GM18909 (cell line): ENCODE data around the gene PLCB1.
A peak's percentile ranks its signal among the peaks of the same experiment; 100 is the strongest.

ENCODE experiments used
- ATAC-seq: cut with Tn5 transposase; IDR thresholded peaks from one replicate; pipeline ENCODE4 v1.9.1; 2021; ENCODE audit warnings: mild to moderate bottlenecking; ENCODE audit not compliant: unreplicated experiment, poor library complexity

Gene PLCB1

GRCh38 chr20:8722277-8722928 lies 590.3 kb downstream of the PLCB1 start:
- ATAC-seq: peak; percentile 65

GRCh38 chr20:8723296-8723695 lies 591.2 kb downstream of the PLCB1 start:
- ATAC-seq: no peak

GRCh38 chr20:8724884-8725283 lies 592.8 kb downstream of the PLCB1 start:
- ATAC-seq: no peak

GRCh38 chr20:8726460-8726859 lies 594.4 kb downstream of the PLCB1 start:
- no peak for ATAC-seq

- ATAC-seq: no peak
Measured at GRCh38 chr20:8735014-8735413, 602.9 kb downstream of the PLCB1 start.

- no peak for ATAC-seq
Measured at GRCh38 chr20:8735674-8736073, 603.6 kb downstream of the PLCB1 start.

GRCh38 chr20:8740265-8740664 lies 608.2 kb downstream of the PLCB1 start:
- ATAC-seq: peak; percentile 89

GRCh38 chr20:8744228-8744844 lies 612.3 kb downstream of the PLCB1 start:
- no peak for ATAC-seq

- ATAC-seq: no peak
Measured at GRCh38 chr20:8749101-8749500, 617.0 kb downstream of the PLCB1 start.

GRCh38 chr20:8749986-8750385 lies 617.9 kb downstream of the PLCB1 start:
- ATAC-seq: no peak

GRCh38 chr20:8755340-8756118 lies 623.5 kb downstream of the PLCB1 start:
- ATAC-seq: no peak

- ATAC-seq: no peak
Measured at GRCh38 chr20:8756410-8756809, 624.3 kb downstream of the PLCB1 start.

GRCh38 chr20:8757146-8757545 lies 625.1 kb downstream of the PLCB1 start:
- peak; percentile 57 for ATAC-seq

GRCh38 chr20:8764344-8764962 lies 632.4 kb downstream of the PLCB1 start:
- ATAC-seq: no peak

- ATAC-seq: no peak
Measured at GRCh38 chr20:8766868-8767390, 634.9 kb downstream of the PLCB1 start.

- ATAC-seq: no peak
Measured at GRCh38 chr20:8774412-8774811, 642.3 kb downstream of the PLCB1 start.

- no peak for ATAC-seq
Measured at GRCh38 chr20:8777911-8778310, 645.8 kb downstream of the PLCB1 start.

- no peak for ATAC-seq
Measured at GRCh38 chr20:8778387-8778786, 646.3 kb downstream of the PLCB1 start.

- ATAC-seq: no peak
Measured at GRCh38 chr20:8780915-8781314, 648.8 kb downstream of the PLCB1 start.

GRCh38 chr20:8782804-8783203 lies 650.7 kb downstream of the PLCB1 start:
- no peak for ATAC-seq

GRCh38 chr20:8783734-8784133 lies 651.7 kb downstream of the PLCB1 start:
- no peak for ATAC-seq
